Motor neuron (in vitro differentiated cells): ENCODE measurements around the gene RNF44. TPM values are rescaled to one million over a fixed set of nuclear protein-coding genes. Genes with fewer than 3 reads are reported as not detected.
A peak's percentile ranks its signal among the peaks of the same experiment; 100 is the strongest.

Experiments used
- ATAC-seq, 8 experiments: fragments of 200-7000 bp; cut with Tn5 transposase; replicated peaks in 6 of 8; 2 replicates each; pipeline ENCODE4 v1.8.0; 2021; ENCODE audit warnings: mild to moderate bottlenecking in 8 of 8, moderate library complexity in 8 of 8
- H3K27ac ChIP-seq, 2 donors: fragments of 250-450 bp; sonication (Bioruptor Pico); 2 replicates each; pipeline ENCODE4 v1.9.0; 2021; ENCODE audit warnings: antibody characterized with exemption in 2 of 2, mild to moderate bottlenecking in 2 of 2, moderate library complexity in 1 of 2
- H3K4me1 ChIP-seq, 2 donors: fragments of 250-450 bp; sonication (Bioruptor Pico); replicated peaks in 1 of 2; 2 replicates each; pipeline ENCODE4 v1.6.1; 2021; ENCODE audit warnings: antibody characterized with exemption in 2 of 2, mild to moderate bottlenecking in 2 of 2, moderate library complexity in 1 of 2
- H3K4me3 ChIP-seq, 5 donors: fragments of 250-450 bp; sonication (Bioruptor Pico); 2 replicates each; pipeline ENCODE4 v1.9.0; 2021; ENCODE audit warnings: antibody characterized with exemption in 5 of 5, mild to moderate bottlenecking in 5 of 5, moderate library complexity in 4 of 5
- WGBS, 10 experiments: fragments of 450-650 bp; shearing (Covaris generic); methylation state at CpG; one replicate each; pipeline ENCODE4 v1.0.0; 2022; 5-methylcytosine and 5-hydroxymethylcytosine counted together
- in situ Hi-C, 9 experiments: fragments of 400-800 bp; cut with MboI; loops; one replicate each; pipeline ENCODE4 v1.15.0; 2021; ENCODE audit warnings: low sequenced_read_pairs in 9 of 9, low pct_unique_long_range_greater_than_20kb in 2 of 9; ENCODE audit not compliant: unreplicated experiment in 9 of 9
- total RNA-seq, 8 experiments: library from RNA; unstranded; fragments of 300-600 nt; gene quantifications; 2 replicates each; pipeline versions ENCODE4 v1.2.3 to v1.2.4, GENCODE V29; 2022

Gene RNF44
- total RNA-seq, 8 experiments from 2014 or later = 16.6 to 66.4 (median 36.7) TPM

GRCh38 chr5:176519810-176520720 lies 17.1 kb downstream of the RNF44 start:
- in situ Hi-C loops = no loop called here
- ATAC-seq = peak in 1 of 8 experiments; percentile 12
- WGBS, 10 experiments = 32 to 100% (median 66%) methylated on average over 2 to 11 of the region's 16 CpGs; no CpG with 5 or more reads in 1 of the 10 experiments
- no peak overlapping the region for H3K27ac ChIP-seq
- no peak overlapping the region for H3K4me3 ChIP-seq
- H3K4me1 ChIP-seq = no peaks in the 10 kb centered on the region

GRCh38 chr5:176517053-176517661 lies 20.0 kb downstream of the RNF44 start:
- in situ Hi-C loops = no loop called here
- H3K4me1 ChIP-seq = no peaks in the 10 kb centered on the region
- ATAC-seq = no peak
- no peak overlapping the region for H3K4me3 ChIP-seq
- H3K27ac ChIP-seq = no peak overlapping the region
- 50 to 93% (median 77%) methylated on average over 1 to 7 of the region's 7 CpGs; no CpG with 5 or more reads in 1 of the 10 experiments for WGBS, 10 experiments

GRCh38 chr5:176515396-176515795 lies 21.8 kb downstream of the RNF44 start:
- WGBS, 10 experiments = 20 to 100% (median 67%) methylated on average over 1 to 3 of the region's 4 CpGs; no CpG with 5 or more reads in 2 of the 10 experiments
- no peak for ATAC-seq
- no peaks in the 10 kb centered on the region for H3K4me1 ChIP-seq
- no peak overlapping the region for H3K27ac ChIP-seq
- in situ Hi-C loops = no loop called here
- H3K4me3 ChIP-seq = no peak overlapping the region

GRCh38 chr5:176514244-176514950 lies 22.8 kb downstream of the RNF44 start:
- Histone ChIP-seq H3K4me1 (no peaks in the 10 kb centered on the region), H3K27ac (no peak overlapping the region), H3K4me3 (no peak overlapping the region)
- ATAC-seq = peak in 1 of 8 experiments; percentile 23
- in situ Hi-C loops = no loop called here
- WGBS, 10 experiments = 30 to 100% (median 81%) methylated on average over 1 to 11 of the region's 11 CpGs; no CpG with 5 or more reads in 1 of the 10 experiments

- no peak overlapping the region for H3K4me3 ChIP-seq
- no peak overlapping the region for H3K27ac ChIP-seq
- ATAC-seq = peak in 1 of 8 experiments; percentile 7
- WGBS, 10 experiments = 83 to 100% (median 89%) methylated on average over 1 to 10 of the region's 12 CpGs; no CpG with 5 or more reads in 2 of the 10 experiments
- in situ Hi-C loops = no loop called here
- H3K4me1 ChIP-seq = no peaks in the 10 kb centered on the region
Observed at GRCh38 chr5:176513788-176514187, 23.4 kb downstream of the RNF44 start.

- in situ Hi-C loops = no loop called here
- H3K4me3 ChIP-seq = no peak overlapping the region
- 62 to 100% (median 95%) methylated on average over 1 to 4 of the region's 4 CpGs; no CpG with 5 or more reads in 3 of the 10 experiments for WGBS, 10 experiments
- ATAC-seq = peak in 1 of 8 experiments; percentile 35
- H3K27ac ChIP-seq = no peak overlapping the region
- no peaks in the 10 kb centered on the region for H3K4me1 ChIP-seq
Observed at GRCh38 chr5:176508603-176509002, 28.6 kb downstream of the RNF44 start.

GRCh38 chr5:176507911-176508310 lies 29.3 kb downstream of the RNF44 start:
- Histone ChIP-seq H3K27ac (no peak overlapping the region), H3K4me3 (no peak overlapping the region), H3K4me1 (no peaks in the 10 kb centered on the region)
- peak in 2 of 8 experiments; percentile 21 to 32 for ATAC-seq
- in situ Hi-C loops = no loop called here
- 83 to 100% (median 100%) methylated on average over 1 to 2 of the region's 2 CpGs; no CpG with 5 or more reads in 5 of the 10 experiments for WGBS, 10 experiments

- Histone ChIP-seq H3K4me1 (no peaks in the 10 kb centered on the region), H3K27ac (no peak overlapping the region), H3K4me3 (no peak overlapping the region)
- no peak for ATAC-seq
- in situ Hi-C loops = no loop called here
- 94 to 100% (median 100%) methylated on average over 2 to 4 of the region's 5 CpGs for WGBS, 10 experiments
Observed at GRCh38 chr5:176503496-176503895, 33.7 kb downstream of the RNF44 start.

- in situ Hi-C loops = no loop called here
- no peaks in the 10 kb centered on the region for H3K4me1 ChIP-seq
- no peak overlapping the region for H3K4me3 ChIP-seq
- WGBS, 10 experiments = 83 to 100% (median 100%) methylated on average over 1 of the region's 1 CpG; no CpG with 5 or more reads in 3 of the 10 experiments
- ATAC-seq = no peak
- H3K27ac ChIP-seq = no peak overlapping the region
Observed at GRCh38 chr5:176501333-176501732, 35.9 kb downstream of the RNF44 start.

GRCh38 chr5:176500511-176500910 lies 36.7 kb downstream of the RNF44 start:
- Histone ChIP-seq H3K4me1 (no peaks in the 10 kb centered on the region), H3K4me3 (no peak overlapping the region), H3K27ac (no peak overlapping the region)
- 96 to 100% (median 100%) methylated on average over 2 to 3 of the region's 3 CpGs; no CpG with 5 or more reads in 7 of the 10 experiments for WGBS, 10 experiments
- no peak for ATAC-seq
- in situ Hi-C loops = no loop called here

- ATAC-seq = no peak
- WGBS, 10 experiments = 62 to 100% (median 93%) methylated on average over 2 to 5 of the region's 5 CpGs
- Histone ChIP-seq H3K4me1 (no peaks in the 10 kb centered on the region), H3K27ac (no peak overlapping the region), H3K4me3 (no peak overlapping the region)
- in situ Hi-C loops = no loop called here
Observed at GRCh38 chr5:176499273-176499672, 37.9 kb downstream of the RNF44 start.

- ATAC-seq = peak in 3 of 8 experiments; percentile 64 to 82 (median 75)
- 25 to 100% (median 94%) methylated on average over 1 to 9 of the region's 9 CpGs for WGBS, 10 experiments
- no peaks in the 10 kb centered on the region for H3K4me1 ChIP-seq
- H3K27ac ChIP-seq = no peak overlapping the region
- no peak overlapping the region for H3K4me3 ChIP-seq
- in situ Hi-C loops = no loop called here
Observed at GRCh38 chr5:176497852-176498251, 39.4 kb downstream of the RNF44 start.

GRCh38 chr5:176492431-176492830 lies 44.8 kb downstream of the RNF44 start:
- H3K27ac ChIP-seq = no peak overlapping the region
- no peak overlapping the region for H3K4me3 ChIP-seq
- ATAC-seq = peak in 2 of 8 experiments; percentile 27 to 48
- in situ Hi-C loops = no loop called here
- 40 to 100% (median 91%) methylated on average over 1 to 3 of the region's 3 CpGs; no CpG with 5 or more reads in 1 of the 10 experiments for WGBS, 10 experiments
- H3K4me1 ChIP-seq = no peaks in the 10 kb centered on the region
